Measurements from ENCODE around the gene VEGFC.

The VEGFC gene

DNA sequence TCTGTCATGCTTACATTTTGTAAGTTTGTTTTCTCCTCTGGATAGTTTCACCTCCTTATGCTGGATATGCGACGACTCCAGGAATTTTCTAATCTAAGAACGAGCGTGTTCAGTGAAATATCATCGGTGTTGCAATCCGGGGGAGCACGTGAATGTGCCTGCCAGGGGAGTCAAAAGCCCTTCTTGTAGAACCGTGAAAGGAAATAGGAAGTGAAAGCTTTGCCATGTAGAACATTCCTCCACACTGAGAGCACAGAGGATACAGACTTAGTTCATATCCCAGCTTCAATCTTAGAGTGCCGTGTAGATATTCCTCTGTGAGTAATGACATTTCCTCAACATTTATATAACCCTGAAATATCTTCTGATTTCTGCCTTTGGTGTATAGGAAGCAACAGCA, 121.2 kb downstream of the VEGFC start:
- Histone ChIP-seq H3K9ac (ENCODE audit: low read depth, low read length) (no peak overlapping the region), H3K4me1 (ENCODE audit: insufficient read depth, low read length) (no peaks in the 10 kb centered on the region; the same call in none of the 2 replicates), H3K36me3 (ENCODE audit: insufficient read depth, low read depth, low read length) (no peaks in the 10 kb centered on the region), H3K9me3 (ENCODE audit: insufficient read depth, low read depth, low read length) (no peaks in the 10 kb centered on the region), H3K27me3 (ENCODE audit: insufficient read depth, low read length) (no peaks in the 10 kb centered on the region), H3K27ac (ENCODE audit: low read length) (no peak overlapping the region), H3K4me3 (ENCODE audit: low read length) (no peak overlapping the region)

DNA sequence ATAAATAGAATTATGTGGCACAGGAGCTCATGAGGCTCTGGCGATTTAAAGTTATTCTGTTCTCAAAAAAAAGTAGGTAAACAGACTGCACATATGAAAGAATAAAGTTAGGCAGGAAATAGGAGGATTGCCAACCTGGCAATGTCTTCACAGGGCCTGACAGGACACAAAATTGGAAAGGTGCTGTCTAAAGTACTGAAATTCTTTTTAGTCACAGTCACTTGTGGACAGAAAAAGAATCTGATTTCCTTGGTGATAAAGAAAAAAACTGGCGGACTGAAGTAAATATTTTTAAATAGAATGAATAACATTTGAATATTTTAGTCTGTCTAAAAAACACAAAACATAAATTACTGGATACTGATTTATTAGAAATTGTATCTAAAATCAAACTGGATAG, 124.4 kb downstream of the VEGFC start:
- Histone ChIP-seq H3K9ac (ENCODE audit: low read depth, low read length) (no peak overlapping the region), H3K4me3 (ENCODE audit: low read length) (no peak overlapping the region), H3K27me3 (ENCODE audit: insufficient read depth, low read length) (no peaks in the 10 kb centered on the region), H3K9me3 (ENCODE audit: insufficient read depth, low read depth, low read length) (no peaks in the 10 kb centered on the region), H3K36me3 (ENCODE audit: insufficient read depth, low read depth, low read length) (no peaks in the 10 kb centered on the region), H3K4me1 (ENCODE audit: insufficient read depth, low read length) (no peaks in the 10 kb centered on the region), H3K27ac (ENCODE audit: low read length) (no peak overlapping the region)

DNA sequence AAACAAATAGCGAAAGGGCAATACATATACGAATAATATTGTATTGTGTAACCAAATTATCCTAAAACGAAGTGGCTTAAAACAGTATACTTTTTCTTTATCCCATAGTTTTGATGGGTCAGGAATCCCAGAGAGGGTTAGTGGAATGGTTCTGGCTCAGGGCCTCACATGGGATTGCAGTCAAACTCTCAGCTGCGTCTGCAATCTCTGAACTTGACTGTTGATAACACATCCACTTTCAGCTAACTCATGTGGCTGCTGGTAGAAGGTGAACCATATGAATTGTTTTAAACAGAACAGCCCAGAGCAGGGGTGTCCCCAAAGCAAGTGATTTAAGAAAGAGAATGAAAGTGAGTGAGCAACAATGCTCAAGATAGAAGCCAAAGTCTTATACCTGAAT, 127.8 kb downstream of the VEGFC start:
- Histone ChIP-seq H3K4me1 (ENCODE audit: insufficient read depth, low read length) (no peaks in the 10 kb centered on the region), H3K4me3 (ENCODE audit: low read length) (no peak overlapping the region), H3K27ac (ENCODE audit: low read length) (no peak overlapping the region), H3K9me3 (ENCODE audit: insufficient read depth, low read depth, low read length) (no peaks in the 10 kb centered on the region), H3K27me3 (ENCODE audit: insufficient read depth, low read length) (no peaks in the 10 kb centered on the region), H3K36me3 (ENCODE audit: insufficient read depth, low read depth, low read length) (no peaks in the 10 kb centered on the region), H3K9ac (ENCODE audit: low read depth, low read length) (no peak overlapping the region)

DNA sequence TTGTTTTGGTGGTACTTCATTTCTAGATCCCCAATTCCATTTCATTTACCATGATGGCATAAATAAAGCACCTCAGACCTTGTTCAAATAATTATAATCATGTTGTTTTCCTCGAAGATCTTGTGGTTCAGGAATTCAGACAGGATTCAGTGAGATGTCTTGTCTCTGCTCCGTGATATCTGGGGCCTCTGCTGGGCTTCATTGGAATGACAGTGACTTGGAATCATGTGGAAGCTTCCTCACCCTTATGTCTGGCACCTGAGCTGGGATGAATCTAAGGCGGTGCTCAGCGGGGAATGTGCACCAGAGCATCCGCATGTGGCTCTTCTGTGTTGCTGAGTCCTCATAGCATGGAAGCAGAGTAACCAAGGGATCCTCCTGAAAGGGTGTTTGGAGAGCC, 132.2 kb downstream of the VEGFC start:
- no peaks in the 10 kb centered on the region for H3K9me3 ChIP-seq (ENCODE audit: insufficient read depth, low read depth, low read length)
- H3K27me3 ChIP-seq (ENCODE audit: insufficient read depth, low read length): no peaks in the 10 kb centered on the region
- no peak overlapping the region for H3K4me3 ChIP-seq (ENCODE audit: low read length)
- no peaks in the 10 kb centered on the region for H3K4me1 ChIP-seq (ENCODE audit: insufficient read depth, low read length)
- H3K36me3 ChIP-seq (ENCODE audit: insufficient read depth, low read depth, low read length): no peaks in the 10 kb centered on the region
- no peak overlapping the region for H3K9ac ChIP-seq (ENCODE audit: low read depth, low read length)
- no peak overlapping the region for H3K27ac ChIP-seq (ENCODE audit: low read length)

DNA sequence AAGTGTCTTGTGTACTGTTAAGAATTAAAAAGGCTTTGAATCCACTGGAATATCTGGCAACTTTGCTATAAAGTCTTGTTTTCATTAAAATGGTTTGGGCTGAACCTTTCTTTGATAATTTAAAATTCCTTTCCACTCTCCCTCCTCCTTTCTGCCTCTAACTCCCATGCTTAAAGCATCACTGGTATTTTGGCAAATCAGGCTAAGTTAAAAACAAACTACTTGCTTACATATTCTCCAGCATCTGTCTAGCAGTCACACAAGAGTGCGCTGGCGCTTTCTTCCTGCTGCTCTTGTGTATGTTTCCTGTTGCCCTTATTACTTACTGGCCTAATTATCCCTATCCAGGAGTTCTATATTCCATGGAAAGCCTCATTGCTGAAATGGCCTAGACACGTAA, 136.6 kb downstream of the VEGFC start:
- no peaks in the 10 kb centered on the region for H3K27me3 ChIP-seq (ENCODE audit: insufficient read depth, low read length)
- H3K27ac ChIP-seq (ENCODE audit: low read length): no peak overlapping the region
- no peak overlapping the region for H3K9ac ChIP-seq (ENCODE audit: low read depth, low read length)

DNA sequence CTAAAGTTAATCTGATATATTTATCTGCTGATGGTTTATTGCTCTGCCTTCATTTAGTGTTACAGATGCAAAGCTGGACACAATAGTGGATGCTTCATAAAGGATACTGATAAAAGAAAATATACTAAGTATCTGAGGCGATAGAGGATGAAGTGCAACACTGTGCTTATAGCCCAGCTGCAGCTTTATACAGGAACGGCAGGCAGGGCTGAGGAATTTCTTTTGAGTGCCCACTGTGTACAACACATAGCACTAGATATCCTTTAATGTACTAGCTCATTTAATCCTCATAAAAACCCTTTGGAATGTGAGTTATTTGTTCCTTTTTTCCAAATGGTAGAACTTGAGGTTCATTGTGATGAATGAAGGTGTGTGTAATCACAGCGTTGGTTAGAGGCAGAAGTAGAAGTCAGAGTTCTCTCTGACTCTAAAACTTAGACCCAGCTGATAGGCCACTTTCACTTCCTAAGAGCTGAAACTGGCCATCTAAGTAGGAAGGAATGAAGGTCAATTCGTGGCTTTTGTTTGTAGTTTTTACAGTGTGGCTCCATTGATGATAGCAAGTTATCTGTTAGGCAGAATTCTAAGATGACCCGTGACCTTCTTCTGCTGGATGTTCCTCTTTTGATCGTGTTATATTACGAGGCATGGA, 138.0 kb downstream of the VEGFC start:
- H3K4me1 ChIP-seq (ENCODE audit: insufficient read depth, low read length): no peaks in the 10 kb centered on the region
- no peak overlapping the region for H3K27ac ChIP-seq (ENCODE audit: low read length)
- H3K4me3 ChIP-seq (ENCODE audit: low read length): no peak overlapping the region
- no peaks in the 10 kb centered on the region for H3K27me3 ChIP-seq (ENCODE audit: insufficient read depth, low read length)
- H3K9ac ChIP-seq (ENCODE audit: low read depth, low read length): no peak overlapping the region
- no peaks in the 10 kb centered on the region for H3K9me3 ChIP-seq (ENCODE audit: insufficient read depth, low read depth, low read length)
- H3K36me3 ChIP-seq (ENCODE audit: insufficient read depth, low read depth, low read length): no peaks in the 10 kb centered on the region

More for the DNA sequence above, 136.6 kb downstream of the VEGFC start:
- Histone ChIP-seq H3K36me3 (ENCODE audit: insufficient read depth, low read depth, low read length) (no peaks in the 10 kb centered on the region), H3K4me1 (ENCODE audit: insufficient read depth, low read length) (no peaks in the 10 kb centered on the region), H3K9me3 (ENCODE audit: insufficient read depth, low read depth, low read length) (no peaks in the 10 kb centered on the region), H3K4me3 (ENCODE audit: low read length) (no peak overlapping the region)

DNA sequence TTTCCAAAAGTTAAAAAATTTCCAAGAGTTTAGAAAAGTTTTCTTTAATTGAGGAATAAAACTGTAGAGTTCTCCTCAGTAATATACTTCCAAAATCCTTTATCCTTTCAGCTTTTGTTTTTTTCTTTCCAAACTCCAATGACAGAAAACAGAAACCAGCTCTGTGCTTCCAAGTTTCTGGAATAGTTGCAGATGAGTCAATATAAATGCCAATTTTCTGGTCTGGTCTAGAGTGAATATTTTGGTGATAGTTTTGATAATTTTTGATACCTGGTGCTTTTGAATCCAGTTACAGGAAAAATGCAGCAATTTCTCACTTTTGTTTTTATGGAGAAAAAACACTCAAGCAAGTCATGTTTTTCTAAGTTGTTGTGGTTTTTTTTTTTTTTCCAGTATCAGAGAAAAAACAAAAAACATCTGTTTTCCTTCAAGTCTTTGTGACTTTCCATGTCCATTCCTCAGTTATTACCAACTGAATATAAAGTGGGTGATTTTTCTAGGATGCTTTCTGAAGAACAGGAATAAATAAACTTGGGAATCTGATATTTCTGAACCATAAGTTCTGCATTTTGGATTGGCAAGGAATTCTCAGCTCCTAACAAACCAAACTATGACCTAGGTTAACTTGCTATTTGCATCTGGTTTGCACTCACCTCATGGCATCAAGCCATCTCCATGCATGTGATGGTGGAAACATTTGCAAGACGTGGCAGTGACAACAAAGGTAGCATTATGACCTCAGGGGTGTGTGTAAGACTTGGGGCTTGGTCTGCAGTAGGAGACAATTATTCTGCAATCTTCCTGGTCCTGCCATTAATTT, 139.1 kb downstream of the VEGFC start:
- no peaks in the 10 kb centered on the region for H3K36me3 ChIP-seq (ENCODE audit: insufficient read depth, low read depth, low read length)
- no peak overlapping the region for H3K27ac ChIP-seq (ENCODE audit: low read length)
- H3K9ac ChIP-seq (ENCODE audit: low read depth, low read length): no peak overlapping the region
- H3K9me3 ChIP-seq (ENCODE audit: insufficient read depth, low read depth, low read length): no peaks in the 10 kb centered on the region
- no peaks in the 10 kb centered on the region for H3K4me1 ChIP-seq (ENCODE audit: insufficient read depth, low read length)
- no peak overlapping the region for H3K4me3 ChIP-seq (ENCODE audit: low read length)
- no peaks in the 10 kb centered on the region for H3K27me3 ChIP-seq (ENCODE audit: insufficient read depth, low read length)

DNA sequence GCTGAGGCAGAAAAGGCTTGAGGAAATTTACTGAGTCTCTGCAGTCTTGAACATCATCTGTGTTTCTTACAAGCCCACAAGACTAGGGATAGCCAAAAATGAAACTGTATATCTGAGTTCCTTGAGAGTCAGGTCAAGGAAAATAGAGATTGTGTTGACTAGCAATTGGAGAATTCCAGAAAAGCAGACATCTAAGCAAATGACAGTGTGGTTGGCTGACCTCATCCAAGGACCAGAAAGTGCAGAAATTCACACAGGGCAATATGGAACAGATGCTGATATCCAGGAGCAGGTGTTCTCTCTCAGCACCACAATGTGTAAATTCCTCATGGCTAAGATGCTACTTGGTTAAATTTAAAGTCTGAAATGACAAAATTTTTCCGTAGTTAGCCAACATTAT, 146.4 kb downstream of the VEGFC start:
- no peaks in the 10 kb centered on the region for H3K4me1 ChIP-seq (ENCODE audit: insufficient read depth, low read length)
- H3K4me3 ChIP-seq (ENCODE audit: low read length): no peak overlapping the region
- H3K36me3 ChIP-seq (ENCODE audit: insufficient read depth, low read depth, low read length): no peaks in the 10 kb centered on the region
- no peaks in the 10 kb centered on the region for H3K27me3 ChIP-seq (ENCODE audit: insufficient read depth, low read length)
- H3K27ac ChIP-seq (ENCODE audit: low read length): no peak overlapping the region
- H3K9ac ChIP-seq (ENCODE audit: low read depth, low read length): no peak overlapping the region
- H3K9me3 ChIP-seq (ENCODE audit: insufficient read depth, low read depth, low read length): no peaks in the 10 kb centered on the region

DNA sequence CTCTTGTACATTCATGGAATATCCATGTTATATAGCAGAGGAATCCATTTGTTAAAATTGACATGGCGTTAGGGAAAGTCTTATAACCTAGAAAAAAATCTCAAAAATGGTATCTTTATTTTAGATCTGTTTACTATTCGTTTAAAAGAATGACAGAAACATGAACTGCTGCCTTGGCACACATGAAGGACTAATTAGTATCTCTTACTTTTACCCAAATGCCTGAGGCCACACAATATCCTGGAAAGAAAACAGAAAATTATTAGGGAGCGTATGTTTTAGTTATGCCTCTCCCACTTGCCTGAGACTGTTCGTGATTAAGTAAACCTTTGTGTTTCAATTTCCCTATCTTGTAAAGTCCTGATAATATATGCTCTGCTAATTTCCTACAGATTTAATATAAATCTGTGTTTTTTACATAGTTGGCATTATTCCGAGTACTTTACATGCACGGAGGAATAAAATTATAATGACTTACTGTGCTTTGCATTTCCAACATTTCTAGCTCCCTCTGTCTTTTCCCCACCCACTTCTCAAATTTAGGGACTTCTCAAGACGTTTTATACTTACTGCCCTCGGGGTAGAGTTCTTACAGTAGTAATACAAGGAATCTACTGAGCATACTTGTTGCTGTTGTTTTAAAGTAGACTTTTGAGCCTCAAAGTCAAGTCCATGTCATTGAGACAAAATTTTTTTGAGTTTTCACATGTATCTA, 147.3 kb downstream of the VEGFC start:
- H3K9me3 ChIP-seq (ENCODE audit: insufficient read depth, low read depth, low read length): no peaks in the 10 kb centered on the region
- H3K27me3 ChIP-seq (ENCODE audit: insufficient read depth, low read length): no peaks in the 10 kb centered on the region
- no peaks in the 10 kb centered on the region for H3K4me1 ChIP-seq (ENCODE audit: insufficient read depth, low read length)
- H3K9ac ChIP-seq (ENCODE audit: low read depth, low read length): no peak overlapping the region
- H3K27ac ChIP-seq (ENCODE audit: low read length): no peak overlapping the region
- H3K4me3 ChIP-seq (ENCODE audit: low read length): no peak overlapping the region
- H3K36me3 ChIP-seq (ENCODE audit: insufficient read depth, low read depth, low read length): no peaks in the 10 kb centered on the region

DNA sequence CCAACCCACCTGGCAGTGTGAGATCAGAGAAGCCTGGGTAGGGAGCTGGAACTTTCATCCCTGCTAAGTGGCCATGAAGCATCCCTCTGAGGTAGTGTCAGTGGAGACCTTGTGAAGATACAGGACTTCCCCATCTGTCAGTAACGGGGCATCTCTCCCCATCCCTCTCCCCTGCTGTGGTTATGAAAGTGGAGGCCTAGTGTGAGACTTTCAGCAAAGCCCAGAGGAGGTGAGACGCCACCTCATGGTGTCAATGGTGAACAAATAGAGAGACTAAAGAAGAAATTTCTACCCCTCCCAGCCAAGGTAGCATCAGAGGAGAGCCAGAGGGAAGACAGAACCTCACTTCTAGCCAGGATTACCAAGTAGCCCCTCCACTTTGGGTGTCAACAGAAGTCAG, 150.2 kb downstream of the VEGFC start:
- Histone ChIP-seq H3K9me3 (ENCODE audit: insufficient read depth, low read depth, low read length) (no peaks in the 10 kb centered on the region), H3K36me3 (ENCODE audit: insufficient read depth, low read depth, low read length) (no peaks in the 10 kb centered on the region), H3K4me1 (ENCODE audit: insufficient read depth, low read length) (no peaks in the 10 kb centered on the region), H3K27ac (ENCODE audit: low read length) (no peak overlapping the region), H3K9ac (ENCODE audit: low read depth, low read length) (no peak overlapping the region), H3K27me3 (ENCODE audit: insufficient read depth, low read length) (no peaks in the 10 kb centered on the region), H3K4me3 (ENCODE audit: low read length) (no peak overlapping the region)

DNA sequence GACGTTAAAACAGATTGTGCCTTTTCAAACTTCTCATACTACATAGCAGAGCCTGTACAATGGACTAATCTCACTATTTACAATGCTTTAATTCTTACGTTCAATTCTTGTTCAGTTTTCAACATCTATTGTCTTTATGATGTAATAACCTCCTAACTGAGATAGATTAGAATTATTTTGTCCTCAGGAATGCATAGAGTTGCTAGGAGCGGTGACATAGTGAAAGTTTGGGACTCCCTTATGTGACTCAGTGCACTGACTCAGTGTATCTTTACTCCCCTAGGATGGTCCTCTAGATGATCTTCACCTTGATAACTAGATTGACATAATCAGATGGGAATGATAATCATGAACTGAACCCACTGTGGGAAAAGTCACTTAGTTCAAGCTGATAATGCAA, 151.5 kb downstream of the VEGFC start:
- Histone ChIP-seq H3K4me1 (ENCODE audit: insufficient read depth, low read length) (no peaks in the 10 kb centered on the region), H3K36me3 (ENCODE audit: insufficient read depth, low read depth, low read length) (no peaks in the 10 kb centered on the region), H3K9me3 (ENCODE audit: insufficient read depth, low read depth, low read length) (no peaks in the 10 kb centered on the region), H3K4me3 (ENCODE audit: low read length) (no peak overlapping the region), H3K27ac (ENCODE audit: low read length) (no peak overlapping the region), H3K27me3 (ENCODE audit: insufficient read depth, low read length) (no peaks in the 10 kb centered on the region), H3K9ac (ENCODE audit: low read depth, low read length) (no peak overlapping the region)

DNA sequence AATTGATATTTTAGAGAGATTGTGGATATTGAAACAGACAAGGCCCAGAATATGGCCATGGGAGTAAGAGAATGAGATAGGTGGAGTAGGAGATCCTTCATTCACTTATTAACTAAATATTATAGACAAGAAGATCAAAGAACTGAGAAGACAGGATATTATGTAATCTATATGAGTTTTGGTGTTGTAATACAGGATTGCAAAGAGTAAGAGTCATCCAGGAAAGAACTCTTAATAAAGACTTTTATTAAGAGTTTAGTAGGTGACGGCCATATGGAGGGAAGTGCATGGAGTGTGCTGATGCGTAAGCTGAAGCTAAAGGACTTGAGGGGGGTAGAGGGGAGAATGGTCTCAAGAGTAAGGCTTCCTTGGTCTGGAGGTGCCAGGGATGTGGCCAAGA, 153.7 kb downstream of the VEGFC start:
- no peaks in the 10 kb centered on the region for H3K27me3 ChIP-seq (ENCODE audit: insufficient read depth, low read length)
- H3K27ac ChIP-seq (ENCODE audit: low read length): no peak overlapping the region
- H3K4me3 ChIP-seq (ENCODE audit: low read length): no peak overlapping the region
- H3K4me1 ChIP-seq (ENCODE audit: insufficient read depth, low read length): no peaks in the 10 kb centered on the region
- H3K36me3 ChIP-seq (ENCODE audit: insufficient read depth, low read depth, low read length): no peaks in the 10 kb centered on the region
- H3K9me3 ChIP-seq (ENCODE audit: insufficient read depth, low read depth, low read length): no peaks in the 10 kb centered on the region
- no peak overlapping the region for H3K9ac ChIP-seq (ENCODE audit: low read depth, low read length)
